HCT116 (cell line): ENCODE data around the gene KATNAL1. TPM values are rescaled to one million over a fixed set of nuclear protein-coding genes. Genes with fewer than 3 reads are reported as not detected.

Experiments
- ATAC-seq: fragments of 200-7000 bp; cut with Tn5 transposase; 2 replicates; pipeline ENCODE4 v1.9.1; 2020; ENCODE audit warnings: mild to moderate bottlenecking, moderate library complexity
- BruUV-seq: library from RNA; stranded (reverse); fragments of 400-500 nt; replicated peaks from 2 replicates; lab custom pipeline; 2021; lab: Mats Ljungman, UMichigan
- CTCF ChIA-PET: fragments of 300-600 bp; sonication (Branson Sonifier 250); formaldehyde crosslinking; loops from one replicate; lab custom pipeline; 2021; ENCODE audit warnings: antibody characterized with exemption; lab: Charles Lee
- POLR2A ChIA-PET: fragments of 300-600, 350-600 bp; sonication (Branson Sonifier 250); formaldehyde crosslinking; loops from one replicate; lab custom pipeline; 2021; ENCODE audit warnings: antibody characterized with exemption; lab: Charles Lee
- RAD21 ChIA-PET, 2 experiments: fragments of 300-600 bp; sonication (Branson Sonifier 250); formaldehyde crosslinking; loops; one replicate each; lab custom pipeline; 2023; ENCODE audit warnings: low total read pairs in 2 of 2; ENCODE audit not compliant: uncharacterized antibody in 2 of 2, unreplicated experiment in 2 of 2, low non-redundant PET in 1 of 2; lab: Charles Lee
- DNase-seq: peaks from one replicate; pipeline ENCODE4 v3.0.0-alpha.2; 2010; ENCODE audit warnings: low read depth, low spot score
- H2AFZ ChIP-seq: fragments of 200-600 bp; shearing (Covaris generic), sonication (generic); 2 replicates; pipeline ENCODE4 v1.6.1; 2017; ENCODE audit warnings: low read depth, mixed run types, mixed read lengths, antibody characterized with exemption, low read length; ENCODE audit not compliant: poor library complexity, severe bottlenecking
- H3K27ac ChIP-seq: 2 replicates; pipeline ENCODE4 v1.5.1; 2012; ENCODE audit warnings: low read depth, low read length
- H3K27me3 ChIP-seq: fragments of 200-600 bp; sonication (generic); 2 replicates; pipeline ENCODE4 v1.6.1; 2016; ENCODE audit warnings: mixed run types, low read length, mixed read lengths; ENCODE audit not compliant: insufficient read depth
- H3K36me3 ChIP-seq, 2 experiments: fragments of 200-500 bp in 1 of 2; fragments of 200-600 bp in 1 of 2; sonication (Bioruptor generic) in 1 of 2; sonication (generic) in 1 of 2; 2 replicates each; pipeline versions ENCODE4 v1.5.1 to v1.6.1; 2014 to 2016; ENCODE audit warnings: low read length in 2 of 2, inconsistent platforms in 1 of 2, mixed read lengths in 1 of 2, mixed run types in 1 of 2; ENCODE audit not compliant: insufficient read depth in 2 of 2, control insufficient read depth in 1 of 2
- H3K4me1 ChIP-seq, 2 experiments: fragments of 200-600 bp in 1 of 2; sonication (generic) in 1 of 2; 2 replicates each; pipeline versions ENCODE4 v1.5.1 to v1.6.1; 2012 to 2017; ENCODE audit warnings: low read length in 2 of 2, inconsistent platforms in 1 of 2, mild to moderate bottlenecking in 1 of 2, mixed read lengths in 1 of 2, mixed run types in 1 of 2, moderate library complexity in 1 of 2; ENCODE audit not compliant: insufficient read depth in 2 of 2, control insufficient read depth in 1 of 2
- H3K4me2 ChIP-seq: fragments of 200-600 bp; sonication (generic); 2 replicates; pipeline ENCODE4 v1.6.1; 2017; ENCODE audit warnings: mixed run types, low read length, mixed read lengths
- H3K4me3 ChIP-seq, 2 experiments: fragments of 200-600 bp in 1 of 2; sonication (generic) in 1 of 2; replicated peaks in 1 of 2; 2 replicates each; pipeline ENCODE4 v1.5.1; 2011 to 2016; ENCODE audit warnings: low read length in 2 of 2, control low read depth in 1 of 2, low read depth in 1 of 2, mild to moderate bottlenecking in 1 of 2, mixed read lengths in 1 of 2, mixed run types in 1 of 2
- H3K79me2 ChIP-seq: fragments of 200-600 bp; sonication (generic); 2 replicates; pipeline ENCODE4 v1.6.1; 2017; ENCODE audit warnings: mild to moderate bottlenecking, mixed run types, low read length, moderate library complexity, mixed read lengths; ENCODE audit not compliant: insufficient read depth
- H3K9ac ChIP-seq: fragments of 200-600 bp; sonication (generic); 2 replicates; pipeline ENCODE4 v1.6.1; 2016; ENCODE audit warnings: low read length, mixed read lengths
- H3K9me2 ChIP-seq: fragments of 200-600 bp; sonication (generic), shearing (Covaris generic); 2 replicates; pipeline ENCODE4 v1.6.1; 2017; ENCODE audit warnings: mixed run types, mild to moderate bottlenecking, moderate library complexity; ENCODE audit not compliant: insufficient read depth
- H3K9me3 ChIP-seq, 2 experiments: fragments of 200-500 bp in 1 of 2; fragments of 200-600 bp in 1 of 2; sonication (Bioruptor generic) in 1 of 2; sonication (generic) in 1 of 2; 2 replicates each; pipeline ENCODE4 v1.6.1; 2014 to 2017; ENCODE audit warnings: low read length in 2 of 2, mixed read lengths in 2 of 2, inconsistent platforms in 1 of 2, low read depth in 1 of 2, mild to moderate bottlenecking in 1 of 2, mixed run types in 1 of 2, moderate library complexity in 1 of 2; ENCODE audit not compliant: control insufficient read depth in 1 of 2, insufficient read depth in 1 of 2
- H4K20me1 ChIP-seq: fragments of 200-600 bp; sonication (generic), shearing (Covaris generic); 2 replicates; pipeline ENCODE4 v1.6.1; 2017; ENCODE audit warnings: mixed run types, mild to moderate bottlenecking, moderate library complexity; ENCODE audit not compliant: insufficient read depth
- CBX3 ChIP-seq: IDR thresholded peaks from 2 replicates; pipeline ENCODE4 v1.6.1; 2012; ENCODE audit warnings: low read depth
- CEBPB ChIP-seq: IDR thresholded peaks from 2 replicates; pipeline ENCODE4 v1.6.1; 2012; ENCODE audit warnings: low read depth
- CTCF ChIP-seq, 3 experiments: fragments of 200-600 bp in 1 of 3; sonication (generic) in 1 of 3; IDR thresholded peaks in 2 of 3; conservative IDR thresholded peaks in 1 of 3; 2 replicates each; pipeline ENCODE4 v1.5.1; 2012 to 2017; ENCODE audit warnings: low read depth in 2 of 3, low read length in 2 of 3, antibody characterized with exemption in 1 of 3, borderline replicate concordance in 1 of 3, control low read depth in 1 of 3, mild to moderate bottlenecking in 1 of 3, mixed read lengths in 1 of 3, mixed run types in 1 of 3, moderate library complexity in 1 of 3; ENCODE audit not compliant: insufficient read depth in 1 of 3
- ELF1 ChIP-seq: IDR thresholded peaks from 2 replicates; pipeline ENCODE4 v1.6.1; 2012; ENCODE audit warnings: low read depth, borderline replicate concordance
- EZH2 ChIP-seq: fragments of 200-600 bp; sonication (generic); IDR thresholded peaks from 2 replicates; pipeline ENCODE4 v1.6.1; 2017; ENCODE audit warnings: antibody characterized with exemption, mixed run types
- FOSL1 ChIP-seq: IDR thresholded peaks from 2 replicates; pipeline ENCODE4 v1.6.1; 2012; ENCODE audit warnings: low read depth
- JUND ChIP-seq: IDR thresholded peaks from 2 replicates; pipeline ENCODE4 v1.6.1; 2012
- MAX ChIP-seq: IDR thresholded peaks from 2 replicates; pipeline ENCODE4 v1.6.1; 2012
- POLR2A ChIP-seq: IDR thresholded peaks from 2 replicates; pipeline ENCODE4 v1.7.0; 2011; ENCODE audit warnings: borderline replicate concordance; ENCODE audit not compliant: insufficient read depth, insufficient read length; ENCODE audit errors: extremely low read depth
- POLR2AphosphoS5 ChIP-seq: IDR thresholded peaks from 2 replicates; pipeline ENCODE4 v1.6.1; 2011; ENCODE audit warnings: mild to moderate bottlenecking, low read depth, low read length, moderate library complexity
- RAD21 ChIP-seq: IDR thresholded peaks from 2 replicates; pipeline ENCODE4 v1.6.1; 2012; ENCODE audit warnings: low read depth, mild to moderate bottlenecking
- REST ChIP-seq: IDR thresholded peaks from 2 replicates; pipeline ENCODE4 v1.6.1; 2012; ENCODE audit warnings: low read depth
- SIN3A ChIP-seq: IDR thresholded peaks from 2 replicates; pipeline ENCODE4 v1.6.1; 2012; ENCODE audit warnings: low read depth
- SP1 ChIP-seq: IDR thresholded peaks from 2 replicates; pipeline ENCODE4 v1.6.1; 2012; ENCODE audit warnings: low read depth
- SRF ChIP-seq: IDR thresholded peaks from 2 replicates; pipeline ENCODE4 v1.6.1; 2012; ENCODE audit warnings: low read depth
- TCF7L2 ChIP-seq: IDR thresholded peaks from 2 replicates; pipeline ENCODE4 v1.7.0; 2011; ENCODE audit warnings: borderline replicate concordance, inconsistent platforms; ENCODE audit not compliant: insufficient read depth, insufficient read length; ENCODE audit errors: extremely low read depth
- ZBTB33 ChIP-seq: IDR thresholded peaks from 2 replicates; pipeline ENCODE4 v1.6.1; 2011; ENCODE audit warnings: mild to moderate bottlenecking, low read length, moderate library complexity; ENCODE audit not compliant: insufficient replicate concordance; ENCODE audit errors: extremely low read depth
- ZFX ChIP-seq: fragments of 450-650 bp; IDR thresholded peaks from 2 replicates; pipeline ENCODE4 v1.6.1; 2017
- ZNF274 ChIP-seq: fragments of 200-500 bp; sonication (Bioruptor generic); IDR thresholded peaks from 2 replicates; pipeline ENCODE4 v1.6.1; 2014; ENCODE audit warnings: mild to moderate bottlenecking, low read depth, low read length, inconsistent platforms
- intact Hi-C: fragments of 100-400 bp; cut with micrococcal nuclease; formaldehyde crosslinking; loops from 2 replicates; pipeline ENCODE4 v1.10.0; 2022
- total RNA-seq: library from RNA; stranded (reverse); gene quantifications from one replicate; pipeline ENCODE4 v1.2.1, GENCODE V29; 2021; ENCODE audit not compliant: unreplicated experiment

The KATNAL1 gene
- total RNA-seq, 1 experiment from 2014 or later: 17.3 TPM

- peak overlapping the region; percentile 82 for H3K4me2 ChIP-seq
- CTCF ChIA-PET: no interaction called here
- no peak for TF ChIP-seq TCF7L2
- TF ChIP-seq CTCF (IDR thresholded peaks at IDR 0.05 in 2 of 3, conservative IDR thresholded peaks at IDR 0.05 in 1 of 3; ENCODE audit: borderline replicate concordance in 1 of 3, insufficient read depth in 1 of 3, low read depth in 2 of 3, low read length in 2 of 3): no peak
- no peak for TF ChIP-seq ELF1
- TF ChIP-seq FOSL1: no peak
- no peak for TF ChIP-seq ZBTB33
- TF ChIP-seq REST: no peak
- TF ChIP-seq CEBPB: no peak
- TF ChIP-seq POLR2AphosphoS5: no peak
- no peak for TF ChIP-seq SP1
- no peak for TF ChIP-seq POLR2A
- no peak for TF ChIP-seq RAD21
- TF ChIP-seq CBX3: no peak
- no peak for TF ChIP-seq JUND
- no peak for TF ChIP-seq ZNF274
- TF ChIP-seq SRF: no peak
- TF ChIP-seq SIN3A: no peak
- TF ChIP-seq EZH2: no peak
- no peak for TF ChIP-seq MAX
- TF ChIP-seq ZFX: no peak
- TF ChIP-seq, all 23 proteins: peak for 0
- no peak for ATAC-seq
- H3K27me3 ChIP-seq: no peaks in the 10 kb centered on the region
- H3K4me3 ChIP-seq: peak overlapping the region in 1 of 2 experiments; percentile 9; a peak in 1 of 4 replicates
- no TSS peak for BruUV-seq
- H3K4me1 ChIP-seq: peaks cover 64 to 79% of the 10 kb centered on the region in 2 experiments
- H3K9me2 ChIP-seq: no peaks in the 10 kb centered on the region
- no peaks in the 10 kb centered on the region for H3K9me3 ChIP-seq
- no peak for DNase-seq
- no peaks in the 10 kb centered on the region for H3K36me3 ChIP-seq
- peak overlapping the region; percentile 82; the same call in 1 of the 2 replicates for H3K27ac ChIP-seq
- peak overlapping the region; percentile 7 for H2AFZ ChIP-seq
- peak overlapping the region; percentile 50 for H3K9ac ChIP-seq
- peaks cover 81% of the 10 kb centered on the region for H3K79me2 ChIP-seq
- RAD21 ChIA-PET: no interaction called here
- H4K20me1 ChIP-seq: no peaks in the 10 kb centered on the region
- intact Hi-C loops: no loop called here
- POLR2A ChIA-PET: no interaction called here
These were observed 4.1 kb downstream of the KATNAL1 start for GRCh38 chr13:30303269-30303668.
